HEK293 (cell line): ENCODE results near the gene VKORC1.
A peak's percentile ranks its signal among the peaks of the same experiment; 100 is the strongest.

Source experiments
- CTCF ChIA-PET: fragments of 350-600 bp; formaldehyde crosslinking; extraction: SDS; loops from one replicate; lab custom pipeline; 2021; ENCODE audit warnings: antibody characterized with exemption; lab: Yijun Ruan, JAX
- POLR2A ChIA-PET: fragments of 300-600 bp; formaldehyde crosslinking; extraction: SDS; loops from one replicate; lab custom pipeline; 2020; ENCODE audit warnings: antibody characterized with exemption, inconsistent platforms; lab: Yijun Ruan, JAX
- H3K27ac ChIP-seq: fragments of 200-500 bp; sonication (Bioruptor generic); 2 replicates; pipeline ENCODE4 v1.5.1; 2014; ENCODE audit warnings: low read depth, low read length, control low read depth, inconsistent platforms; ENCODE audit errors: extremely low read depth
- H3K36me3 ChIP-seq, 2 experiments: fragments of 200-500 bp in 1 of 2; sonication (Bioruptor generic) in 1 of 2; 1 replicate in 1 of 2; 2 replicates in 1 of 2; pipeline ENCODE4 v1.5.1; 2014 to 2017; ENCODE audit warnings: inconsistent platforms in 2 of 2, low read length in 2 of 2; ENCODE audit not compliant: control insufficient read depth in 2 of 2, insufficient read depth in 1 of 2
- H3K4me1 ChIP-seq: fragments of 200-500 bp; sonication (Bioruptor generic); 2 replicates; pipeline ENCODE4 v1.5.1; 2014; ENCODE audit warnings: mild to moderate bottlenecking, low read length, inconsistent platforms; ENCODE audit not compliant: control insufficient read depth, insufficient read depth
- H3K4me3 ChIP-seq: 2 replicates; pipeline ENCODE4 v1.5.1; 2011; ENCODE audit warnings: low read depth, mild to moderate bottlenecking, control low read depth, low read length, moderate library complexity
- H3K9me3 ChIP-seq: fragments of 200-500 bp; sonication (Bioruptor generic); 2 replicates; pipeline ENCODE4 v1.5.1; 2014; ENCODE audit warnings: low read depth, low read length, inconsistent platforms; ENCODE audit not compliant: control insufficient read depth, insufficient read depth
- FEZF1 ChIP-seq: fragments of 450-650 bp; formaldehyde crosslinking; IDR thresholded peaks from 2 replicates; pipeline ENCODE4 v1.5.1; 2016; ENCODE audit warnings: missing biosample characterization, missing genetic modification characterization
- KLF10 ChIP-seq: fragments of 450-650 bp; IDR thresholded peaks from 2 replicates; pipeline ENCODE4 v1.5.1; 2018; ENCODE audit warnings: missing biosample characterization, mild to moderate bottlenecking, missing genetic modification characterization
- KLF9 ChIP-seq: fragments of 450-650 bp; formaldehyde crosslinking; IDR thresholded peaks from 2 replicates; pipeline ENCODE4 v1.5.1; 2016; ENCODE audit warnings: missing biosample characterization, missing genetic modification characterization, low read depth
- ZBTB48 ChIP-seq: fragments of 450-650 bp; formaldehyde crosslinking; IDR thresholded peaks from 2 replicates; pipeline ENCODE4 v1.5.1; 2016; ENCODE audit warnings: missing biosample characterization, missing genetic modification characterization
- ZNF184 ChIP-seq: fragments of 450-650 bp; IDR thresholded peaks from 2 replicates; pipeline ENCODE4 v1.5.1; 2018; ENCODE audit warnings: missing biosample characterization, mild to moderate bottlenecking, missing genetic modification characterization
- ZNF24 ChIP-seq: fragments of 450-650 bp; formaldehyde crosslinking; IDR thresholded peaks from 2 replicates; pipeline ENCODE4 v1.5.1; 2016; ENCODE audit warnings: missing biosample characterization, missing genetic modification characterization
- ZNF521 ChIP-seq: fragments of 450-650 bp; formaldehyde crosslinking; IDR thresholded peaks from 2 replicates; pipeline ENCODE4 v1.5.1; 2017; ENCODE audit warnings: missing biosample characterization, mild to moderate bottlenecking, missing genetic modification characterization
- ZNF561 ChIP-seq: fragments of 450-650 bp; IDR thresholded peaks from 2 replicates; pipeline ENCODE4 v1.5.1; 2018; ENCODE audit warnings: missing biosample characterization, missing genetic modification characterization, borderline replicate concordance
- ZNF585B ChIP-seq: fragments of 450-650 bp; formaldehyde crosslinking; IDR thresholded peaks from 2 replicates; pipeline ENCODE4 v1.5.1; 2016; ENCODE audit warnings: missing biosample characterization, missing genetic modification characterization
- ZNF658 ChIP-seq: fragments of 450-650 bp; formaldehyde crosslinking; IDR thresholded peaks from 2 replicates; pipeline ENCODE4; 2016; ENCODE audit warnings: missing biosample characterization, missing genetic modification characterization
- ZNF670 ChIP-seq: fragments of 450-650 bp; formaldehyde crosslinking; IDR thresholded peaks from 2 replicates; pipeline ENCODE4 v1.5.1; 2016; ENCODE audit warnings: missing biosample characterization, missing genetic modification characterization, low read depth
- TF ChIP-seq, protein P1 (sequence below): fragments of 450-650 bp; formaldehyde crosslinking; IDR thresholded peaks from 2 replicates; pipeline ENCODE4 v1.5.1; 2016; ENCODE audit warnings: missing biosample characterization, missing genetic modification characterization
- TF ChIP-seq, protein P2 (sequence below): fragments of 450-650 bp; formaldehyde crosslinking; IDR thresholded peaks from 2 replicates; pipeline ENCODE4 v1.5.1; 2016; ENCODE audit warnings: missing biosample characterization, missing genetic modification characterization
- TF ChIP-seq, protein P3 (sequence below): fragments of 450-650 bp; formaldehyde crosslinking; IDR thresholded peaks from 2 replicates; pipeline ENCODE4 v1.5.1; 2016; ENCODE audit warnings: missing biosample characterization, missing genetic modification characterization
- TF ChIP-seq, protein P4 (sequence below): sonication (generic); formaldehyde crosslinking; IDR thresholded peaks from 2 replicates; pipeline ENCODE4 v1.8.1; 2022; ENCODE audit warnings: mild to moderate bottlenecking, moderate library complexity, missing genetic modification reagents

VKORC1 gene

DNA sequence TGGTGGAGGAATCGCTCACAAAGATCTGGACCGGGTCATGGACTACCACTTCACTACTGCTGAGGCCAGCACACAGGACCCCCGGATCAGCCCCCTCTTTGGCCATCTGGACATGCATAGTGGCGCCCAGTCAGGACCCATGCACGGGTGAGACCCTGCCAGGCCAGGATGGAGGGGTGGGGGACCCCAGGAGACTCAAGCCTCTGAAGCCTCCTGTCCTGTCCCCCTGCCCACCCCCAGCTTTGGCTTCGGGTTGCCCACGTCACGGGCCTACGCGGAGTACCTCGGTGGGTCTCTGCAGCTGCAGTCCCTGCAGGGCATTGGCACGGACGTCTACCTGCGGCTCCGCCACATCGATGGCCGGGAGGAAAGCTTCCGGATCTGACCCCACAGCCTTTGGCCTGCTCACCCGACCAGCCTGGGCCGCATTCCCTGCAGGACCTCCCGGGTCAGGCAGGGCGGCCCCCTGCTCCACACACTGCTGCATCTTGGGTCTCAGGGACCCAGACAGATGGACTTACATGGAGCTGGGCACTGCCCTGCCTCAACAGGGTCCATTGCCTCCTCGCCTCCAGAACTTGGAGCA lies 17.4 kb upstream of the VKORC1 start:
- CTCF ChIA-PET, result interaction anchor here (0.6 to 3.4 kb wide), 3 partner anchors 25 to 30 kb away, joined by 3 to 12 read pairs (median 3); no protein-coding TSS in a partner anchor
- Histone ChIP-seq H3K4me1 (no peaks in the 10 kb centered on the region; the same call in none of the 2 replicates), H3K9me3 (no peaks in the 10 kb centered on the region), H3K36me3 (peaks cover 0 to 43% of the 10 kb centered on the region in 2 experiments; a peak in 1 of 3 replicates), H3K27ac (no peak overlapping the region), H3K4me3 (no peak overlapping the region)
- POLR2A ChIA-PET, result no interaction called here
- TF ChIP-seq ZNF561 (tag by site-specific recombination), result no peak
- no peak for TF ChIP-seq ZNF658 (tag by site-specific recombination)
- TF ChIP-seq ZNF585B (tag by site-specific recombination), result peak; percentile 55

DNA sequence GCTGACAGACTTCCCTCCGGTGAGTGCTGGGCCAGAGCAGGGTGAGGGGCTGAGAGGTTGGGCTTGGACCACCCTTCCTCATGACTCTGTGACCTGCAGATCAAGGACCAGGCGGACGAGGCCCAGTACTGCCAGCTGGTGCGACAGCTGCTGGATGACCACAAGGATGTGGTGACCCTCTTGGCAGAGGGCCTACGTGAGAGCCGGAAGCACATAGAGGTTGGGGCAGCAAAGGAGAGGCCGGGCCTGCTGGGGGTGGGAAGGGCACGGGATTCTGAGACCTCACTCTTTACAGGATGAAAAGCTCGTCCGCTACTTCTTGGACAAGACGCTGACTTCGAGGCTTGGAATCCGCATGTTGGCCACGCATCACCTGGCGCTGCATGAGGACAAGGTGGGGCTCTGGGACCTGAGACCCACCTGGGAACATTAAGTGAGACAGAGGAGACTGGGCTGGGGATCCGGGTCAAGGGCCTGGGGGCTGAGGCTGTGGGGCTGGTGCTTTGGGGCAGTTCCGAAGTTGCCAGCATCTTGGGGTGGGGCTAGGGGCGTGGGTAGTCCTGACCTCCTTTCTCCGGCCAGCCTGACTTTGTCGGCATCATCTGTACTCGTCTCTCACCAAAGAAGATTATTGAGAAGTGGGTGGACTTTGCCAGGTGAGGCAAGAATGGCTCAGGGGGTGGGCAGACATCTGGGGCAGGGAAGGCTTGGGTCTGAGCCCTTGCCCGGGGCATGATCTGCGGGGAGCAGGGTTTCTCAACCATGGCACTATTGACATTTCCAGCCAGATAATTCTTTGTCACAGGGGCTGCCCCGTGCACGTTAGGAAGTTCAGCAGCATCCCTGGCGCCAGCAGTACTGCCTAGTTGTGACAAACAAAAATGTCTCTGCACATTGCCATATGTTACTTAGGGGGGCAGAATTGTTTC lies 15.8 kb upstream of the VKORC1 start:
- no peak for TF ChIP-seq ZNF24 (tag by site-specific recombination)
- no peak overlapping the region for H3K27ac ChIP-seq
- ChIA-PET POLR2A (interaction anchor here (1.0 to 1.1 kb wide), 2 partner anchors 7 to 32 kb away, joined by 3 to 4 read pairs; partner anchors contain the start of gene KAT8), CTCF (interaction anchor here (0.5 to 0.8 kb wide), 2 partner anchors 32 to 223 kb away, joined by 3 to 4 read pairs; no protein-coding TSS in a partner anchor)
- no peaks in the 10 kb centered on the region; the same call in none of the 2 replicates for H3K4me1 ChIP-seq
- H3K36me3 ChIP-seq, result peaks cover 0 to 43% of the 10 kb centered on the region in 2 experiments; a peak in 1 of 3 replicates
- no peaks in the 10 kb centered on the region for H3K9me3 ChIP-seq
- H3K4me3 ChIP-seq, result no peak overlapping the region

DNA sequence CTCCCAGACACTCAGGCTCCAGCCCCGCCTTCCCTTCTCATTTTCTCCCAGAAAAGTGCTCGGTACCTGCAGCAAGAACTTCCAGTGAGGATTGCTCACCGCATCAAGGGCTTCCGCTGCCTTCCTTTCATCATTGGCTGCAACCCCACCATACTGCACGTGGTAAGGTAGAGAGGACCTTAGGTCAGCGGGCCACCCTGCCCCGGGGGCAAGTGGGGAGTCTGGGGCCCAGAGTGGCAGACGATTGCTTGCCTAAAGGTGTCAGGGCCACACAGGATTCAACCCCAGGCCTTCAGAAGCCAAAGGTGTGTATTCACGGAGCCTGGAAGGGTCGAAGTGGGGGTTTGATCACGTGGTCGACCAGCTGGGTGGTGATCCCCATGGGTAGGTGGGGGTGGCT lies 15.0 kb upstream of the VKORC1 start:
- H3K9me3 ChIP-seq, result no peaks in the 10 kb centered on the region
- CTCF ChIA-PET, result interaction anchor here (0.5 to 0.8 kb wide), 2 partner anchors 32 to 224 kb away, joined by 3 to 4 read pairs; no protein-coding TSS in a partner anchor
- H3K27ac ChIP-seq, result no peak overlapping the region
- no peak overlapping the region for H3K4me3 ChIP-seq
- H3K36me3 ChIP-seq, result peaks cover 0 to 43% of the 10 kb centered on the region in 2 experiments; a peak in 1 of 3 replicates
- POLR2A ChIA-PET, result interaction anchor here (1.0 to 1.1 kb wide), 2 partner anchors 8 to 33 kb away, joined by 3 to 4 read pairs; partner anchors contain the start of gene KAT8
- no peaks in the 10 kb centered on the region; the same call in none of the 2 replicates for H3K4me1 ChIP-seq
- no peak for TF ChIP-seq FEZF1

DNA sequence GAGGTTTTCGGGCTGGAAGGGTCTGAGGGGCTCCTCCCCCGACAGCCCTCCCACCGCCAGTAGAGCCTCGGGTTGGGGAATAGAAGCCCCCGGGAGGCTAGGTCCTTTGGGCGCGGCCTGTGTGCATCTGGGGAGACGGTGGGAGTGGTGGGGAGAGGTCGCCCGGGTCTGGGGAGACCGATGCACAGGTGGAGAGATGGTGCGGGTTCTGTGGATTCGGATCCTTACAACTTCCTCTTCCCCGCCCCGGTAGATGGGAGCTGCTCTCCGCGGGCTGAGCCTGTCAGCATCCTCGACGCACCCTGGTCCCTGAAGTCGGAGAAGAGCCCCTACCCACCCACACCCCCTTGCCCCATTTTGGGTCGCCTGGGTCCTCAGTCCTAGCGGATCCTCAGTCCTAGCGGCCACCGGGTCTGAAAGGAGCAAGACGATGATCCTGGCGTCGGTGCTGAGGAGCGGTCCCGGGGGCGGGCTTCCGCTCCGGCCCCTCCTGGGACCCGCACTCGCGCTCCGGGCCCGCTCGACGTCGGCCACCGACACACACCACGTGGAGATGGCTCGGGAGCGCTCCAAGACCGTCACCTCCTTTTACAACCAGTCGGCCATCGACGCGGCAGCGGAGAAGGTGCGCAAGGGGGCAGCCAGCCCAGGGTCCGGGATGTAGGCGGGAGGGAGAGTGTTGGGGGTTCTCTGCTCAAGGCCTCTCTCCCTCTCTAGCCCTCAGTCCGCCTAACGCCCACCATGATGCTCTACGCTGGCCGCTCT lies 14.4 kb upstream of the VKORC1 start:
- Histone ChIP-seq H3K9me3 (no peaks in the 10 kb centered on the region), H3K4me3 (peak overlapping the region; percentile 94), H3K27ac (peak overlapping the region; percentile 76; the same call in 1 of the 2 replicates), H3K4me1 (no peaks in the 10 kb centered on the region; the same call in none of the 2 replicates), H3K36me3 (peaks cover 0 to 43% of the 10 kb centered on the region in 2 experiments; a peak in 1 of 3 replicates)
- ChIA-PET POLR2A (interaction anchor here (1.0 to 1.1 kb wide), 2 partner anchors 9 to 33 kb away, joined by 3 to 4 read pairs; partner anchors contain the start of gene KAT8), CTCF (interaction anchor here (0.7 to 0.8 kb wide), 2 partner anchors 33 to 224 kb away, joined by 3 read pairs; no protein-coding TSS in a partner anchor)
- TF ChIP-seq, protein P1, sequence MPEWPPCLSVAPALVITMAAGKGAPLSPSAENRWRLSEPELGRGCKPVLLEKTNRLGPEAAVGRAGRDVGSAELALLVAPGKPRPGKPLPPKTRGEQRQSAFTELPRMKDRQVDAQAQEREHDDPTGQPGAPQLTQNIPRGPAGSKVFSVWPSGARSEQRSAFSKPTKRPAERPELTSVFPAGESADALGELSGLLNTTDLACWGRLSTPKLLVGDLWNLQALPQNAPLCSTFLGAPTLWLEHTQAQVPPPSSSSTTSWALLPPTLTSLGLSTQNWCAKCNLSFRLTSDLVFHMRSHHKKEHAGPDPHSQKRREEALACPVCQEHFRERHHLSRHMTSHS, result no peak
- TF ChIP-seq, protein P2, sequence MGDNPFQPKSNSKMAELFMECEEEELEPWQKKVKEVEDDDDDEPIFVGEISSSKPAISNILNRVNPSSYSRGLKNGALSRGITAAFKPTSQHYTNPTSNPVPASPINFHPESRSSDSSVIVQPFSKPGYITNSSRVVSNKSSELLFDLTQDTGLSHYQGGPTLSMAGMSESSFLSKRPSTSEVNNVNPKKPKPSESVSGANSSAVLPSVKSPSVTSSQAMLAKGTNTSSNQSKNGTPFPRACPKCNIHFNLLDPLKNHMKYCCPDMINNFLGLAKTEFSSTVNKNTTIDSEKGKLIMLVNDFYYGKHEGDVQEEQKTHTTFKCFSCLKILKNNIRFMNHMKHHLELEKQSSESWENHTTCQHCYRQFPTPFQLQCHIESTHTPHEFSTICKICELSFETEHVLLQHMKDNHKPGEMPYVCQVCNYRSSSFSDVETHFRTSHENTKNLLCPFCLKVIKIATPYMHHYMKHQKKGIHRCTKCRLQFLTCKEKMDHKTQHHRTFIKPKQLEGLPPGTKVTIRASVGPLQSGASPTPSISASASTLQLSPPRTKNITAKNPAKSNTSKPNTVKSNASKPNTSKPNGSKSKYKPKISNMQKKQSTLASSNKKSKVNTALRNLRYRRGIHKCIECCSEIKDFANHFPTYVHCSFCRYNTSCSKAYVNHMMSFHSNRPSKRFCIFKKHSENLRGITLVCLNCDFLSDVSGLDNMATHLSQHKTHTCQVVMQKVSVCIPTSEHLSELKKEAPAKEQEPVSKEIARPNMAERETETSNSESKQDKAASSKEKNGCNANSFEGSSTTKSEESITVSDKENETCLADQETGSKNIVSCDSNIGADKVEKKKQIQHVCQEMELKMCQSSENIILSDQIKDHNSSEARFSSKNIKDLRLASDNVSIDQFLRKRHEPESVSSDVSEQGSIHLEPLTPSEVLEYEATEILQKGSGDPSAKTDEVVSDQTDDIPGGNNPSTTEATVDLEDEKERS (tag by site-specific recombination), result no peak
- TF ChIP-seq ZNF184 (tag by site-specific recombination), result no peak
- no peak for TF ChIP-seq ZNF670
- no peak for TF ChIP-seq ZNF521 (tag by site-specific recombination)
- TF ChIP-seq, protein P3, sequence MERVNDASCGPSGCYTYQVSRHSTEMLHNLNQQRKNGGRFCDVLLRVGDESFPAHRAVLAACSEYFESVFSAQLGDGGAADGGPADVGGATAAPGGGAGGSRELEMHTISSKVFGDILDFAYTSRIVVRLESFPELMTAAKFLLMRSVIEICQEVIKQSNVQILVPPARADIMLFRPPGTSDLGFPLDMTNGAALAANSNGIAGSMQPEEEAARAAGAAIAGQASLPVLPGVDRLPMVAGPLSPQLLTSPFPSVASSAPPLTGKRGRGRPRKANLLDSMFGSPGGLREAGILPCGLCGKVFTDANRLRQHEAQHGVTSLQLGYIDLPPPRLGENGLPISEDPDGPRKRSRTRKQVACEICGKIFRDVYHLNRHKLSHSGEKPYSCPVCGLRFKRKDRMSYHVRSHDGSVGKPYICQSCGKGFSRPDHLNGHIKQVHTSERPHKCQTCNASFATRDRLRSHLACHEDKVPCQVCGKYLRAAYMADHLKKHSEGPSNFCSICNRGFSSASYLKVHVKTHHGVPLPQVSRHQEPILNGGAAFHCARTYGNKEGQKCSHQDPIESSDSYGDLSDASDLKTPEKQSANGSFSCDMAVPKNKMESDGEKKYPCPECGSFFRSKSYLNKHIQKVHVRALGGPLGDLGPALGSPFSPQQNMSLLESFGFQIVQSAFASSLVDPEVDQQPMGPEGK, result peak; percentile 14; the same call in 1 of the 2 replicates
- TF ChIP-seq KLF10 (tag by site-specific recombination), result no peak
- TF ChIP-seq, protein P4, sequence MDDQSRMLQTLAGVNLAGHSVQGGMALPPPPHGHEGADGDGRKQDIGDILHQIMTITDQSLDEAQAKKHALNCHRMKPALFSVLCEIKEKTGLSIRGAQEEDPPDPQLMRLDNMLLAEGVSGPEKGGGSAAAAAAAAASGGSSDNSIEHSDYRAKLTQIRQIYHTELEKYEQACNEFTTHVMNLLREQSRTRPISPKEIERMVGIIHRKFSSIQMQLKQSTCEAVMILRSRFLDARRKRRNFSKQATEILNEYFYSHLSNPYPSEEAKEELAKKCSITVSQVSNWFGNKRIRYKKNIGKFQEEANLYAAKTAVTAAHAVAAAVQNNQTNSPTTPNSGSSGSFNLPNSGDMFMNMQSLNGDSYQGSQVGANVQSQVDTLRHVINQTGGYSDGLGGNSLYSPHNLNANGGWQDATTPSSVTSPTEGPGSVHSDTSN (CRISPR knock-in tag), result no peak
- TF ChIP-seq ZBTB48 (tag by site-specific recombination), result no peak
- TF ChIP-seq KLF9, result peak; percentile 10
